ENCODE results near the gene UROC1. TPM values are rescaled to one million over a fixed set of nuclear protein-coding genes. Genes with fewer than 3 reads are reported as not detected.

Gene UROC1
- total RNA-seq, 2 donors from 2014 or later: not detected

GRCh38 chr3:126548556-126549466, 31.2 kb upstream of the UROC1 start:
- DNase-seq (peak; percentile 4), ATAC-seq (no peak)
- intact Hi-C loops (cut with DNase I): no loop called here

- ATAC-seq (no peak), DNase-seq (no peak)
- intact Hi-C loops (cut with DNase I): no loop called here
Observed at GRCh38 chr3:126547721-126548120, 30.1 kb upstream of the UROC1 start.

GRCh38 chr3:126546549-126547239, 29.1 kb upstream of the UROC1 start:
- peak; percentile 2 for DNase-seq
- no peak for ATAC-seq
- intact Hi-C loops (cut with DNase I): no loop called here

GRCh38 chr3:126546013-126546412, 28.4 kb upstream of the UROC1 start:
- no peak for DNase-seq
- ATAC-seq: no peak

GRCh38 chr3:126545544-126545943, 28.0 kb upstream of the UROC1 start:
- intact Hi-C loops (cut with DNase I): no loop called here
- ATAC-seq (no peak), DNase-seq (peak; percentile 2)

More at GRCh38 chr3:126546013-126546412, 28.4 kb upstream of the UROC1 start:
- intact Hi-C loops (cut with DNase I): no loop called here

- intact Hi-C loops (cut with DNase I): no loop called here
- DNase-seq (peak; percentile 7), ATAC-seq (no peak)
Observed at GRCh38 chr3:126544596-126545281, 27.2 kb upstream of the UROC1 start.

GRCh38 chr3:126543457-126544061, 26.0 kb upstream of the UROC1 start:
- intact Hi-C loops (cut with DNase I): no loop called here
- DNase-seq (peak; percentile 3), ATAC-seq (no peak)

- intact Hi-C loops (cut with DNase I): no loop called here
- DNase-seq (peak; percentile 19), ATAC-seq (no peak)
Observed at GRCh38 chr3:126542340-126543241, 25.0 kb upstream of the UROC1 start.

GRCh38 chr3:126541628-126542339, 24.2 kb upstream of the UROC1 start:
- intact Hi-C loops (cut with DNase I): no loop called here
- DNase-seq (peak; percentile 14), ATAC-seq (no peak)

- intact Hi-C loops (cut with DNase I): no loop called here
- ATAC-seq: no peak
- peak; percentile 10 for DNase-seq
Observed at GRCh38 chr3:126540951-126541627, 23.5 kb upstream of the UROC1 start.

GRCh38 chr3:126540342-126540849, 22.8 kb upstream of the UROC1 start:
- intact Hi-C loops (cut with DNase I): no loop called here
- ATAC-seq (peak; percentile 67 to 83), DNase-seq (peak; percentile 56)

- DNase-seq: peak; percentile 10
- intact Hi-C loops (cut with DNase I): no loop called here
- ATAC-seq: no peak
Observed at GRCh38 chr3:126539558-126540250, 22.1 kb upstream of the UROC1 start.

- DNase-seq: no peak
- ATAC-seq: no peak
- intact Hi-C loops (cut with DNase I): no loop called here
Observed at GRCh38 chr3:126538966-126539365, 21.4 kb upstream of the UROC1 start.

- no peak for ATAC-seq
- intact Hi-C loops (cut with DNase I): no loop called here
Observed at GRCh38 chr3:126538316-126538715, 20.7 kb upstream of the UROC1 start.

GRCh38 chr3:126537730-126538281, 20.2 kb upstream of the UROC1 start:
- ATAC-seq: no peak
- peak; percentile 27 for DNase-seq
- intact Hi-C loops (cut with DNase I): no loop called here

More at GRCh38 chr3:126538316-126538715, 20.7 kb upstream of the UROC1 start:
- DNase-seq: peak; percentile 7

- intact Hi-C loops (cut with DNase I): no loop called here
- no peak for ATAC-seq
- DNase-seq: peak; percentile 7
Observed at GRCh38 chr3:126537116-126537729, 19.6 kb upstream of the UROC1 start.
